ENCODE measurements around the gene KLKB1. TPM values are rescaled to one million over a fixed set of nuclear protein-coding genes. Genes with fewer than 3 reads are reported as not detected.

The KLKB1 gene
- polyA plus RNA-seq, 1 of the 3 experiments (the other 2 are of a cell fraction): 0.12 TPM

DNA sequence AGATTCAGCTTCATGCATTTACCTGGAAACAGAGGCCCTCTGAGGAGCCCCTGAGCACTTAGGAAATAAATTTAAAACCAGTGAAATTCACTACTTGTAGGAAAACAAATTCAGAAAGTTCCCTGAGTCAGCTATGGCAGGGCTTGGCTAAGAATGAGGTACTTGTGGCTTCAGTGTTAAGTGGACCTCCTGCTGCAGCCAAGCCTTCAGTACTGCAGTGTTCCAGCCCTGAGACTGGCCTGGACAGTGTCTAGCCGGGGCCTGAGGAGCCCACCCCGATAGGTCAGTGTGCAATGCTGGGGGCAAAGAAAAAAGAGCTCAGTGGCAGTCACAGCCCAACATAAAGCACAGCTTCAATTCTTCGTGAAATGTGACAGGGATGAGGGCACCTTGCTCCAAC is 80.6 kb downstream of the KLKB1 start:
- Histone ChIP-seq H3K4me3 (ENCODE audit: low read depth in 2 of 2, low read length in 1 of 2) (no peak overlapping the region), H3K9ac (no peak overlapping the region), H3K27me3 (ENCODE audit: insufficient read depth) (no peaks in the 10 kb centered on the region; the same call in 1 of the 2 replicates), H3K79me2 (ENCODE audit: insufficient read depth) (no peaks in the 10 kb centered on the region), H3K4me2 (no peak overlapping the region), H3K36me3 (replicated peaks in 1 of 2; ENCODE audit: control insufficient read depth in 1 of 2, insufficient read depth in 2 of 2, low read length in 1 of 2) (no peaks in the 10 kb centered on the region), H3K9me2 (no peaks in the 10 kb centered on the region), H2AFZ (ENCODE audit: low read depth) (no peak overlapping the region), H3F3A (replicated peaks; ENCODE audit: insufficient read depth) (no peaks in the 10 kb centered on the region), H4K20me1 (ENCODE audit: insufficient read depth) (no peaks in the 10 kb centered on the region), H3K9me3 (no peaks in the 10 kb centered on the region), H3K27ac (ENCODE audit: low read depth in 2 of 2, low read length in 1 of 2) (no peak overlapping the region), H3K4me1 (ENCODE audit: control insufficient read depth in 1 of 2, insufficient read depth in 2 of 2, low read depth in 1 of 2, low read length in 1 of 2) (no peaks in the 10 kb centered on the region)
- CTCF ChIA-PET: interaction anchor here (1.9 kb wide), 2 partner anchors 279 to 280 kb away, joined by 5 to 10 read pairs; no protein-coding TSS in a partner anchor
- DNase-seq: no peak
- TF ChIP-seq TEAD4 (IDR thresholded peaks at IDR 0.05; ENCODE audit: borderline replicate concordance, insufficient read depth): no peak
- no peak for TF ChIP-seq FOSL2 (IDR thresholded peaks at IDR 0.05; ENCODE audit: borderline replicate concordance, low read depth)
- TF ChIP-seq TCF12 (IDR thresholded peaks at IDR 0.05): no peak
- TF ChIP-seq, protein P1, sequence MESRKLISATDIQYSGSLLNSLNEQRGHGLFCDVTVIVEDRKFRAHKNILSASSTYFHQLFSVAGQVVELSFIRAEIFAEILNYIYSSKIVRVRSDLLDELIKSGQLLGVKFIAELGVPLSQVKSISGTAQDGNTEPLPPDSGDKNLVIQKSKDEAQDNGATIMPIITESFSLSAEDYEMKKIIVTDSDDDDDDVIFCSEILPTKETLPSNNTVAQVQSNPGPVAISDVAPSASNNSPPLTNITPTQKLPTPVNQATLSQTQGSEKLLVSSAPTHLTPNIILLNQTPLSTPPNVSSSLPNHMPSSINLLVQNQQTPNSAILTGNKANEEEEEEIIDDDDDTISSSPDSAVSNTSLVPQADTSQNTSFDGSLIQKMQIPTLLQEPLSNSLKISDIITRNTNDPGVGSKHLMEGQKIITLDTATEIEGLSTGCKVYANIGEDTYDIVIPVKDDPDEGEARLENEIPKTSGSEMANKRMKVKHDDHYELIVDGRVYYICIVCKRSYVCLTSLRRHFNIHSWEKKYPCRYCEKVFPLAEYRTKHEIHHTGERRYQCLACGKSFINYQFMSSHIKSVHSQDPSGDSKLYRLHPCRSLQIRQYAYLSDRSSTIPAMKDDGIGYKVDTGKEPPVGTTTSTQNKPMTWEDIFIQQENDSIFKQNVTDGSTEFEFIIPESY (IDR thresholded peaks at IDR 0.05; ENCODE audit: borderline replicate concordance, low read depth): no peak
- TF ChIP-seq, protein P2, sequence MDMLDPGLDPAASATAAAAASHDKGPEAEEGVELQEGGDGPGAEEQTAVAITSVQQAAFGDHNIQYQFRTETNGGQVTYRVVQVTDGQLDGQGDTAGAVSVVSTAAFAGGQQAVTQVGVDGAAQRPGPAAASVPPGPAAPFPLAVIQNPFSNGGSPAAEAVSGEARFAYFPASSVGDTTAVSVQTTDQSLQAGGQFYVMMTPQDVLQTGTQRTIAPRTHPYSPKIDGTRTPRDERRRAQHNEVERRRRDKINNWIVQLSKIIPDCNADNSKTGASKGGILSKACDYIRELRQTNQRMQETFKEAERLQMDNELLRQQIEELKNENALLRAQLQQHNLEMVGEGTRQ (IDR thresholded peaks at IDR 0.05; ENCODE audit: borderline replicate concordance, low read depth, low read length): no peak
- no peak for TF ChIP-seq SMC3 (IDR thresholded peaks at IDR 0.05; ENCODE audit: low read depth, low read length)
- TF ChIP-seq, protein P3, sequence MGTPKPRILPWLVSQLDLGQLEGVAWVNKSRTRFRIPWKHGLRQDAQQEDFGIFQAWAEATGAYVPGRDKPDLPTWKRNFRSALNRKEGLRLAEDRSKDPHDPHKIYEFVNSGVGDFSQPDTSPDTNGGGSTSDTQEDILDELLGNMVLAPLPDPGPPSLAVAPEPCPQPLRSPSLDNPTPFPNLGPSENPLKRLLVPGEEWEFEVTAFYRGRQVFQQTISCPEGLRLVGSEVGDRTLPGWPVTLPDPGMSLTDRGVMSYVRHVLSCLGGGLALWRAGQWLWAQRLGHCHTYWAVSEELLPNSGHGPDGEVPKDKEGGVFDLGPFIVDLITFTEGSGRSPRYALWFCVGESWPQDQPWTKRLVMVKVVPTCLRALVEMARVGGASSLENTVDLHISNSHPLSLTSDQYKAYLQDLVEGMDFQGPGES (IDR thresholded peaks at IDR 0.05; ENCODE audit: low read depth, low read length): no peak
- TF ChIP-seq RCOR1 (IDR thresholded peaks at IDR 0.05; ENCODE audit: low read length): no peak
- TF ChIP-seq, protein P4, sequence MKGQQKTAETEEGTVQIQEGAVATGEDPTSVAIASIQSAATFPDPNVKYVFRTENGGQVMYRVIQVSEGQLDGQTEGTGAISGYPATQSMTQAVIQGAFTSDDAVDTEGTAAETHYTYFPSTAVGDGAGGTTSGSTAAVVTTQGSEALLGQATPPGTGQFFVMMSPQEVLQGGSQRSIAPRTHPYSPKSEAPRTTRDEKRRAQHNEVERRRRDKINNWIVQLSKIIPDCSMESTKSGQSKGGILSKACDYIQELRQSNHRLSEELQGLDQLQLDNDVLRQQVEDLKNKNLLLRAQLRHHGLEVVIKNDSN (IDR thresholded peaks at IDR 0.05; ENCODE audit: borderline replicate concordance, low read depth): no peak
- TF ChIP-seq FOXM1 (IDR thresholded peaks at IDR 0.05; ENCODE audit: low read depth): no peak
- no peak for TF ChIP-seq POLR2AphosphoS5 (IDR thresholded peaks at IDR 0.05; ENCODE audit: low read depth, low read length)
- no peak for TF ChIP-seq JUND (IDR thresholded peaks at IDR 0.05)
- no peak for TF ChIP-seq YY1 (IDR thresholded peaks at IDR 0.05; ENCODE audit: low read depth)
- no peak for TF ChIP-seq NFIC (IDR thresholded peaks at IDR 0.05; ENCODE audit: borderline replicate concordance)
- no peak for TF ChIP-seq MXI1 (IDR thresholded peaks at IDR 0.05; ENCODE audit: low read depth, low read length)
- no peak for TF ChIP-seq GABPA (IDR thresholded peaks at IDR 0.05; ENCODE audit: low read depth)
- TF ChIP-seq SIN3A (IDR thresholded peaks at IDR 0.05; ENCODE audit: borderline replicate concordance, low read depth, low read length): no peak
- no peak for TF ChIP-seq TAF1 (IDR thresholded peaks at IDR 0.05; ENCODE audit: borderline replicate concordance, low read depth, low read length)
- TF ChIP-seq, protein P5, sequence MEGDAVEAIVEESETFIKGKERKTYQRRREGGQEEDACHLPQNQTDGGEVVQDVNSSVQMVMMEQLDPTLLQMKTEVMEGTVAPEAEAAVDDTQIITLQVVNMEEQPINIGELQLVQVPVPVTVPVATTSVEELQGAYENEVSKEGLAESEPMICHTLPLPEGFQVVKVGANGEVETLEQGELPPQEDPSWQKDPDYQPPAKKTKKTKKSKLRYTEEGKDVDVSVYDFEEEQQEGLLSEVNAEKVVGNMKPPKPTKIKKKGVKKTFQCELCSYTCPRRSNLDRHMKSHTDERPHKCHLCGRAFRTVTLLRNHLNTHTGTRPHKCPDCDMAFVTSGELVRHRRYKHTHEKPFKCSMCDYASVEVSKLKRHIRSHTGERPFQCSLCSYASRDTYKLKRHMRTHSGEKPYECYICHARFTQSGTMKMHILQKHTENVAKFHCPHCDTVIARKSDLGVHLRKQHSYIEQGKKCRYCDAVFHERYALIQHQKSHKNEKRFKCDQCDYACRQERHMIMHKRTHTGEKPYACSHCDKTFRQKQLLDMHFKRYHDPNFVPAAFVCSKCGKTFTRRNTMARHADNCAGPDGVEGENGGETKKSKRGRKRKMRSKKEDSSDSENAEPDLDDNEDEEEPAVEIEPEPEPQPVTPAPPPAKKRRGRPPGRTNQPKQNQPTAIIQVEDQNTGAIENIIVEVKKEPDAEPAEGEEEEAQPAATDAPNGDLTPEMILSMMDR (IDR thresholded peaks at IDR 0.05): no peak
- POLR2A ChIA-PET: no interaction called here
- WGBS (ENCODE audit: low lambda C conversion rate): 3% methylated on average over 3 of the region's 3 CpGs

Other genes with a start within 250 kb of the KLKB1 start
- 0.51 and 0.68 TPM in 2 replicates for gene TLR3, start 158.4 kb upstream of the KLKB1 start, polyA plus RNA-seq (2012; rRNA removed)
- gene FAM149A, start 122.8 kb upstream of the KLKB1 start, polyA plus RNA-seq (2012; rRNA removed): 0.21 and 0.38 TPM in 2 replicates
- 7.8 and 10.0 TPM in 2 replicates for gene CYP4V2, start 35.9 kb upstream of the KLKB1 start, polyA plus RNA-seq (2012; rRNA removed)
- gene F11, start 38.7 kb downstream of the KLKB1 start, polyA plus RNA-seq (2012; rRNA removed): not detected in 2 replicates

Data from SK-N-SH (cell line).